Activated CD4-positive, alpha-beta memory T cell treated with anti-CD3 and anti-CD28 coated beads, Interleukin-2, amount 10 ng/mL, durations not matched to agents 7 days and 5 days (primary cell): ENCODE data around the gene CAMK1G. TPM values are rescaled to one million over a fixed set of nuclear protein-coding genes. Genes with fewer than 3 reads are reported as not detected.

ENCODE experiments used
- CTCF ChIA-PET: fragments of 350-600 bp; sonication (Branson Sonifier 250); formaldehyde crosslinking; loops from one replicate; lab custom pipeline; 2021; ENCODE audit warnings: antibody characterized with exemption, inconsistent platforms; lab: Charles Lee
- POLR2A ChIA-PET: fragments of 350-600 bp; sonication (Branson Sonifier 250); formaldehyde crosslinking; loops from one replicate; lab custom pipeline; 2021; ENCODE audit warnings: antibody characterized with exemption; lab: Charles Lee
- DNase-seq: peaks from one replicate; pipeline ENCODE4 v3.0.0-alpha.2; 2020
- H3K27ac Mint-ChIP-seq: one replicate; pipeline ENCODE4 v1.8.0; 2021; ENCODE audit warnings: mild to moderate bottlenecking, mixed read lengths
- H3K27me3 Mint-ChIP-seq: one replicate; pipeline ENCODE4 v1.8.0; 2021; ENCODE audit warnings: mixed read lengths
- H3K36me3 Mint-ChIP-seq: one replicate; pipeline ENCODE4 v1.8.0; 2021; ENCODE audit warnings: low read depth, mixed read lengths
- H3K4me1 Mint-ChIP-seq: one replicate; pipeline ENCODE4 v1.8.0; 2021; ENCODE audit warnings: mixed read lengths
- H3K4me3 Mint-ChIP-seq: one replicate; pipeline ENCODE4 v1.8.0; 2021; ENCODE audit warnings: mild to moderate bottlenecking, mixed read lengths
- H3K9me3 Mint-ChIP-seq: one replicate; pipeline ENCODE4 v1.8.0; 2021; ENCODE audit warnings: mixed read lengths
- total RNA-seq, 2 experiments: library from RNA; stranded (reverse); gene quantifications; one replicate each; pipeline ENCODE4 v1.2.3, GENCODE V29; 2021

The CAMK1G gene
- total RNA-seq, 2 experiments from 2014 or later, result not detected

DNA sequence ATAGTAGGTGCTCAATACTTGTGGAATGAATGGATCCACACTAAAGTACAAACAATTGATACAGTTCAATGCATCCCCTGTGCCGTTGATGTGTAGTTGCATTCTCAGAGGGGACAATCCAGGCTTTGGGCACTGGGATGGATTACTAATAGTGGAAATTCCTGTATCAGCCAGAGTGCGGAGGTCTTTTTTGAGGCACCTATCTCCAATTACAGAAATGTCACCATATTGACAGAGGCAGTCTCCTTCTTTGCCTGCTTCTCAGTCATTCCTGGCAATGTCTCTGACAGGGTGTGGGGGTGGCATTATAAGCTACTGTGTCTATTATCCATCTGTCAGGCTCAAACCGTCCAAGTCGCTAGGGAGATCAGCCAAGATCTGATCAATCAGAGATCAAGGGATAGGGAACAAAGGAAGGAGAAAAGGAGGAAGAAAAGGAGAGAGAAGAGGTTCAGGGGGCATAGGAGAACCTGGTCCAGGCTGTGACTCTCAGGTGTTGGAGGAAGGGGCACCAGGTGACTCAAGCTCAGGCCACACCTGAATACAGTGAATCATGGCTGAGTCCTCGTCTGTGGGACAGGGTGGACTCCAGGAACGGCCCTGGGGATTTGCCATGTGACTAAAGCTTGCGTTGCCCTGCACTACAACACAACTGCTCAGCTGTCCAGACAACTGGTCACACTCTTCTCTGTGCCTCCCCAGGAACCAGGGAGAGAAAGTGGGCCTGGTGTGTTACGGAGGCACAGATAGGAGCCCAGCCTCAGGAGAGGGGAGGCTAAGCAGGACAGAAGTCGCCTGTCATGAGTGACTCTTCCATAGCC lies 72.1 kb downstream of the CAMK1G start:
- ChIA-PET CTCF (interaction anchor here (1.1 to 1.3 kb wide), 2 partner anchors 79 to 86 kb away, joined by 3 to 4 read pairs; no protein-coding TSS in a partner anchor), POLR2A (no interaction called here)
- Mint-ChIP-seq H3K27me3 (no peaks in the 10 kb centered on the region), H3K4me1 (peaks cover 65% of the 10 kb centered on the region), H3K27ac (no peak overlapping the region), H3K9me3 (no peaks in the 10 kb centered on the region), H3K4me3 (no peak overlapping the region), H3K36me3 (no peaks in the 10 kb centered on the region)
- no peak for DNase-seq

DNA sequence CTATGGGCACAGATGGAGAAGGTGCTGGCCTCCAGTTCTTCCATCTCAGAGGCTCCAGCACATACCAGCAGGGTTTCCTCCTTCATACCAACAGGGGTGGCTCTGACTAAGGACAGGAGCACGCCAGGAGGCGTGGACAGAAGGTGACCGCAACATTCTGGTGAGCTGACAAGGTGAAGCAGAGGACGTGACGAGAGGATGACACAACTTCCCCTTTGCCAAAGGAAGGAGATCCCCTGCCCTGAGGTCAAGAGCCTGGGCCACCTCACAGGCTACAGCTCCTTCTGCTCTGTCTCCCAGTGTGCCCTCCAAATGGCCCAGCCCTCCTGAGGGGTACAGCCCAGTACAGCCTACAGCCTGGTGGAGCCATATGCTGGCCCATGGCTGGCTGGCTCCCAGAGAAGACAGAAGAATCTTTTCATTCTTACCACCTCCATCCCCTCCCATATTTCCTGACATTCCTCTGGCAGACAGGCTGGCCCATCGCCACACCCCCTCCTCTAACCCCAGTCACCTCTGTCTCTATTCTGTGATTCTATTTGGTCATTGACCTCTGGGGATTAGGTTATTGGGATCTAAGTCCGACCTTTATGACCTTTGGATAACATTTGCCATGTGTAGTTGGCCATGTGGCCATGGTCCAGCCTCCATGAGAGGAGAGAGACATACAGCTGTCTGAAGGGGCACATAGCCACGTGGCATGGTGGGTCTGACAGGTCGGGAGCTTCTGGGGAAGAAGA lies 73.8 kb downstream of the CAMK1G start:
- no peaks in the 10 kb centered on the region for H3K27me3 Mint-ChIP-seq
- no peak for DNase-seq
- peaks cover 56% of the 10 kb centered on the region for H3K4me1 Mint-ChIP-seq
- POLR2A ChIA-PET, result no interaction called here
- no peaks in the 10 kb centered on the region for H3K9me3 Mint-ChIP-seq
- H3K36me3 Mint-ChIP-seq, result no peaks in the 10 kb centered on the region
- H3K4me3 Mint-ChIP-seq, result no peak overlapping the region
- CTCF ChIA-PET, result no interaction called here
- no peak overlapping the region for H3K27ac Mint-ChIP-seq

DNA sequence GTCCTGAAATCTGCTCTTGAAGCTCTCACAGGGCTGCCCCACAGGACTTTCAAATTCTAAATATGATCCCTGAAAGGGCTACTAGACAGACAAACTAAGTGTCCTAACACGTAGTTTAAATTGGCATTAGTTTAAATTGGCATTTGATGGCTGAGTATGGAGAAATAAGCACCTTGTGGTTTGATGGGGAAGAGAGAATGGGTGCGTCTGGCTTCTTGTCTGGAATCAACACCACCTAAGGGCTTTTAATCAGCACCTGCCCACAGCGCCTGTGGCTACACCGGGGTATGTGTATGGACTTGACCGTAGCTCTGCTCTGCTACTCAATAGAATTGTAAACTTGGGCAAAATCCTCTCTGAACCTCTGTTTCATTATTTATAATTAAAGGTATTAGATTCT lies 74.4 kb downstream of the CAMK1G start:
- ChIA-PET CTCF (interaction anchor here (0.7 to 1.5 kb wide), 2 partner anchors 16 to 90 kb away, joined by 3 to 4 read pairs; no protein-coding TSS in a partner anchor), POLR2A (no interaction called here)
- H3K4me3 Mint-ChIP-seq, result no peak overlapping the region
- peaks cover 1% of the 10 kb centered on the region for H3K36me3 Mint-ChIP-seq
- peaks cover 1% of the 10 kb centered on the region for H3K27me3 Mint-ChIP-seq
- no peak for DNase-seq
- H3K4me1 Mint-ChIP-seq, result peaks cover 50% of the 10 kb centered on the region
- no peaks in the 10 kb centered on the region for H3K9me3 Mint-ChIP-seq
- no peak overlapping the region for H3K27ac Mint-ChIP-seq

DNA sequence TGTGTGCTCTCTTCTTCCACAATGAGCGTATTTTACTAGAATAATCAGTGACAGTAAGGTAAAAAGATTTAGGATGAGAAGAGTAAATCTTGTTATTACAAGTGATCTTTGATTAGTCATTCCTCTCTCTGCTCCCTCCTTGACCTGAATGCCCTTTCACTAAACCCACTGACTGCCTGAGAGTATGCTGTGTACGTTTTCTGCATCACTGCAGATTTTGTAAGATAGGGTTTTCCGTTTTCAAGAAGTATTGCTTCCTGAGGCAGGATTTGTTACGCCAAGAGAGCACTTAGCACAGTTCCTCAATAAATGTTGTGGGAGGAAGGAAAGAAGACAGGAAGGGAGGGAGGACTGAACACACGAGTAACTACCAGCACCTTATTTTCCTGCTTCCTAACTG lies 76.4 kb downstream of the CAMK1G start:
- DNase-seq, result peak; percentile 39
- Mint-ChIP-seq H3K9me3 (no peaks in the 10 kb centered on the region), H3K4me3 (no peak overlapping the region), H3K4me1 (peaks cover 38% of the 10 kb centered on the region), H3K27me3 (peaks cover 3% of the 10 kb centered on the region), H3K36me3 (peaks cover 4% of the 10 kb centered on the region), H3K27ac (peak overlapping the region; percentile 32)
- ChIA-PET CTCF (no interaction called here), POLR2A (interaction anchor here (1.1 kb wide), 1 partner anchor 10 kb away, joined by 3 read pairs; no protein-coding TSS in a partner anchor)

DNA sequence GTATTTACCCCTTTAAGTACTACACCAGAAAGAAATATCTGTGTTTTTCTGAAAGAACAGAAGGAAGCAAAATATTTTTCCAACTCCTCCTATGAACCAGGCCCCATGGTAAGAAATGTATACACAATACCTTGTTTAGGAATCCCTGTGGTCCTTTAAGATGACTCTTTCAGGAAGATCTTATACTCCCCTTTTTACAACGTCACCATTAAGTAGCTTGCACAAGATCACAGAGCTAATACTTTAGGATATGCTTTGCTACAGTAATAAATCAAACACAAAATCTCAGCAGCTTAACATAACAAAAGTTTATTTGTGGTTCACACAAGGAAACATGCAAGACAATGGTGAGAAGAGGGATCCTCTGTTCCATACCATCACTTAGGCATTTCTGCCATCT lies 77.6 kb downstream of the CAMK1G start:
- Mint-ChIP-seq H3K4me1 (peaks cover 38% of the 10 kb centered on the region), H3K27ac (no peak overlapping the region)

DNA sequence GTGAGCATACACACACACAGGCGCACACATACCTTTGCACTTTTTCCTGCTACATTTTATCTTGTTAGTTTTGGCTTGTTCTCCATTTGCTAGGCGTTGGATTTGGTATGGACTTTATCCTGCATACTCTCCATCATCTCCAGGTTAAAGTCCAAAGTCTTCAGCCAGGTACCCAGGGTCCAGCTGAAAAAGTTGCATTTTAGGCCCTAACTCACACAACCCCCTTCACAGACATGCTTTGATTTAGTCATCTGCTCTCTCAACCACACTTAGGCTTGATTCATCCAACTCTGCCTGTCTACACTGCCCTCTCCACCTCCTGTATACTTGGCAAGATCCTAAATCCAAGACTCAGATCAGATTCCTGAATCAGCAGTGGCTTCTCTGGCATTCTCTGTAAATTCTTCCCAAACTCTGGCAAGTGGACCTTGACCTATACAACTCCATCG lies 79.4 kb downstream of the CAMK1G start:
- ChIA-PET CTCF (no interaction called here), POLR2A (no interaction called here)
- H3K36me3 Mint-ChIP-seq, result peaks cover 4% of the 10 kb centered on the region
- no peaks in the 10 kb centered on the region for H3K9me3 Mint-ChIP-seq
- no peak for DNase-seq
- H3K4me3 Mint-ChIP-seq, result no peak overlapping the region
- H3K4me1 Mint-ChIP-seq, result peaks cover 28% of the 10 kb centered on the region
- no peak overlapping the region for H3K27ac Mint-ChIP-seq
- H3K27me3 Mint-ChIP-seq, result peaks cover 3% of the 10 kb centered on the region

More for the DNA sequence above, 77.6 kb downstream of the CAMK1G start:
- DNase-seq, result no peak
- ChIA-PET POLR2A (no interaction called here), CTCF (interaction anchor here (1.6 kb wide), 1 partner anchor 32 kb away, joined by 4 read pairs; no protein-coding TSS in a partner anchor)
- Mint-ChIP-seq H3K27me3 (peaks cover 3% of the 10 kb centered on the region), H3K4me3 (no peak overlapping the region), H3K36me3 (peaks cover 4% of the 10 kb centered on the region), H3K9me3 (no peaks in the 10 kb centered on the region)

Other genes starting within 250 kb of the CAMK1G start
- gene LAMB3, start 68.7 kb downstream of the CAMK1G start, total RNA-seq, result 1 to 10 TPM; 4.2 to 4.4 TPM
- 1 to 10 TPM; 7.3 to 7.6 TPM for gene G0S2, start 91.7 kb downstream of the CAMK1G start, total RNA-seq
- gene HSD11B1, start 121.1 kb downstream of the CAMK1G start, total RNA-seq, result 10 to 100 TPM in 1 of 2 experiments, 1 to 10 TPM in 1; 8.7 to 11.4 TPM
- gene TRAF3IP3, start 172.3 kb downstream of the CAMK1G start, total RNA-seq, result 100 to 1,000 TPM; 421 to 422 TPM
- gene C1orf74, start 200.8 kb downstream of the CAMK1G start, total RNA-seq, result 1 to 10 TPM; 2.1 to 2.2 TPM
- gene IRF6, start 222.4 kb downstream of the CAMK1G start, total RNA-seq, result under 1 TPM; 0.10 to 0.25 TPM
- 1 to 10 TPM; 5.7 to 5.8 TPM for gene UTP25, start 244.3 kb downstream of the CAMK1G start, total RNA-seq